Endothelial cell of umbilical vein (primary cell): ENCODE measurements around the gene FRS3. TPM values are rescaled to one million over a fixed set of nuclear protein-coding genes. Genes with fewer than 3 reads are reported as not detected.

Experiments used
- BruUV-seq: library from RNA; stranded (reverse); fragments of 400-500 nt; replicated peaks from 2 replicates; lab custom pipeline; 2021; lab: Mats Ljungman, UMichigan
- CTCF ChIA-PET: fragments of 300-600, 350-600 bp; sonication (Branson Sonifier 250); formaldehyde crosslinking; loops from one replicate; lab custom pipeline; 2021; ENCODE audit warnings: antibody characterized with exemption, inconsistent platforms; lab: Charles Lee
- POLR2A ChIA-PET: fragments of 300-600, 350-600 bp; sonication (Branson Sonifier 250); formaldehyde crosslinking; loops from one replicate; lab custom pipeline; 2021; ENCODE audit warnings: antibody characterized with exemption, inconsistent platforms; lab: Charles Lee
- DNase-seq: peaks from one replicate; pipeline ENCODE4 v3.0.0-alpha.2; 2011; ENCODE audit warnings: low read depth, low spot score
- FAIRE-seq: peaks from 2 replicates; lab custom pipeline; 2011; peaks lifted over from hg19 to GRCh38; lab: Jason Lieb, UNC
- H2AFZ ChIP-seq: 2 replicates; pipeline ENCODE4 v1.6.0; 2012; ENCODE audit warnings: low read depth, low read length, control low read depth, inconsistent platforms
- H3K27ac ChIP-seq: 2 replicates; pipeline ENCODE4 v1.5.1; 2011; ENCODE audit warnings: low read depth, mild to moderate bottlenecking, control low read depth, low read length, moderate library complexity; ENCODE audit not compliant: insufficient read depth
- H3K27me3 ChIP-seq, 2 experiments: 2 replicates each; pipeline versions ENCODE4 v1.6.0 to v1.6.1; 2011; ENCODE audit warnings: low read length in 2 of 2, mixed read lengths in 1 of 2; ENCODE audit not compliant: control insufficient read depth in 2 of 2, insufficient read depth in 2 of 2
- H3K36me3 ChIP-seq, 2 experiments: 2 replicates in 1 of 2; 3 replicates in 1 of 2; pipeline ENCODE4 v1.5.1; 2011; ENCODE audit warnings: low read length in 2 of 2, mild to moderate bottlenecking in 1 of 2, moderate library complexity in 1 of 2; ENCODE audit not compliant: control insufficient read depth in 2 of 2, insufficient read depth in 2 of 2; ENCODE audit errors: extremely low read depth in 1 of 2
- H3K4me1 ChIP-seq: 3 replicates; pipeline ENCODE4 v1.5.1; 2011; ENCODE audit warnings: mild to moderate bottlenecking, low read length; ENCODE audit not compliant: control insufficient read depth, insufficient read depth; ENCODE audit errors: extremely low read depth
- H3K4me2 ChIP-seq: 2 replicates; pipeline ENCODE4 v1.6.1; 2011; ENCODE audit warnings: low read length, control low read depth, mixed read lengths; ENCODE audit not compliant: insufficient read depth
- H3K4me3 ChIP-seq, 3 experiments: fragments of 200-600 bp in 1 of 3; sonication (generic), shearing (Covaris generic) in 1 of 3; replicated peaks in 1 of 3; 2 replicates each; pipeline ENCODE4 v1.5.1; 2011 to 2016; ENCODE audit warnings: control low read depth in 3 of 3, low read length in 3 of 3, mild to moderate bottlenecking in 2 of 3, inconsistent platforms in 1 of 3, low read depth in 1 of 3, moderate library complexity in 1 of 3; ENCODE audit not compliant: insufficient read depth in 1 of 3
- H3K79me2 ChIP-seq: 2 replicates; pipeline ENCODE4 v1.6.0; 2012; ENCODE audit warnings: low read length, inconsistent platforms; ENCODE audit not compliant: control insufficient read depth, insufficient read depth
- H3K9ac ChIP-seq: replicated peaks from 2 replicates; pipeline ENCODE3; 2011; ENCODE audit warnings: low read length, control low read depth; ENCODE audit not compliant: insufficient read depth; ENCODE audit errors: extremely low read depth
- H3K9me1 ChIP-seq: replicated peaks from 3 replicates; pipeline ENCODE4 v1.6.0; 2011; ENCODE audit warnings: mild to moderate bottlenecking, low read length; ENCODE audit not compliant: control insufficient read depth, insufficient read depth; ENCODE audit errors: extremely low read depth
- H3K9me3 ChIP-seq: replicated peaks from 2 replicates; pipeline ENCODE4 v1.5.1; 2012; ENCODE audit warnings: low read length, inconsistent platforms; ENCODE audit not compliant: control insufficient read depth, insufficient read depth
- H4K20me1 ChIP-seq: replicated peaks from 2 replicates; pipeline ENCODE3; 2011; ENCODE audit warnings: mild to moderate bottlenecking, low read length; ENCODE audit not compliant: control insufficient read depth, insufficient read depth; ENCODE audit errors: extremely low read depth
- CTCF ChIP-seq, 2 donors: IDR thresholded peaks; 1 replicate in 1 of 2; 2 replicates in 1 of 2; pipeline ENCODE4 v1.5.1; 2011; ENCODE audit warnings: low read length in 2 of 2, mild to moderate bottlenecking in 2 of 2, moderate library complexity in 2 of 2, control low read depth in 1 of 2, inconsistent platforms in 1 of 2, low read depth in 1 of 2; ENCODE audit not compliant: insufficient read depth in 1 of 2; ENCODE audit errors: extremely low read depth in 1 of 2
- EZH2 ChIP-seq: IDR thresholded peaks from 2 replicates; pipeline ENCODE4 v1.6.1; 2012; ENCODE audit warnings: borderline replicate concordance, low read depth, mild to moderate bottlenecking, moderate library complexity, low read length, inconsistent platforms; ENCODE audit not compliant: severe bottlenecking
- FOS ChIP-seq: IDR thresholded peaks from 2 replicates; pipeline ENCODE4 v1.6.1; 2011; ENCODE audit warnings: mild to moderate bottlenecking, low read length, moderate library complexity, borderline replicate concordance; ENCODE audit not compliant: insufficient read depth
- GATA2 ChIP-seq: IDR thresholded peaks from 2 replicates; pipeline ENCODE4 v1.7.0; 2011; ENCODE audit warnings: low read depth, mild to moderate bottlenecking, moderate library complexity, mixed read lengths, low read length; ENCODE audit not compliant: insufficient read length, insufficient read depth
- JUN ChIP-seq: IDR thresholded peaks from 2 replicates; pipeline ENCODE4 v1.6.1; 2011; ENCODE audit warnings: borderline replicate concordance, low read depth; ENCODE audit not compliant: insufficient read length, insufficient read depth
- MAX ChIP-seq: IDR thresholded peaks from 2 replicates; pipeline ENCODE4 v1.6.1; 2011; ENCODE audit not compliant: insufficient read depth, insufficient read length
- MYC ChIP-seq: IDR thresholded peaks from one replicate; pipeline ENCODE4 v1.6.1; 2011; ENCODE audit warnings: mild to moderate bottlenecking, low read depth, low read length
- POLR2A ChIP-seq: IDR thresholded peaks from 2 replicates; pipeline ENCODE4 v1.6.1; 2012; ENCODE audit warnings: low read depth, mild to moderate bottlenecking, control low read depth, low read length
- POLR2AphosphoS5 ChIP-seq: IDR thresholded peaks from 2 replicates; pipeline ENCODE4 v1.6.1; 2012; ENCODE audit warnings: low read depth, mild to moderate bottlenecking, control low read depth, low read length, moderate library complexity; ENCODE audit not compliant: insufficient read depth
- dilution Hi-C: fragments of 300-500 bp; cut with MboI; formaldehyde crosslinking; loops from one replicate; pipeline ENCODE4 v1.15.0; 2019; ENCODE audit warnings: low sequenced_read_pairs; ENCODE audit not compliant: extremely low pct_ligation_motif_present
- intact Hi-C: fragments of 100-400 bp; cut with micrococcal nuclease; formaldehyde crosslinking; loops from one replicate; pipeline ENCODE4 v1.10.0; 2022
- polyA plus RNA-seq, 4 experiments: library from polyadenylated mRNA; depleted of rRNA in 3 of 4; stranded (reverse) in 3 of 4; unstranded in 1 of 4; fragments of >200 nt; gene quantifications; 2 replicates each; pipeline versions ENCODE4 v1.2.1 to v1.2.3, GENCODE V29; 2011 to 2012; ENCODE audit warnings: missing spikeins in 1 of 4
- total RNA-seq: library from RNA; stranded (reverse); gene quantifications from 2 replicates; pipeline ENCODE4 v1.2.3, GENCODE V29; 2021

The FRS3 gene
- total and polyA plus RNA-seq, 2 donors (not counting 3 experiments of a cell fraction or from before 2014, with no cell fraction given): 5.2 to 5.3 TPM

GRCh38 chr6:41726876-41727275, 52.8 kb downstream of the FRS3 start:
- TF ChIP-seq EZH2 (no peak), POLR2AphosphoS5 (no peak), MAX (no peak), JUN (no peak), FOS (no peak), GATA2 (no peak), POLR2A (no peak), CTCF (IDR thresholded peaks at IDR 0.05; ENCODE audit: extremely low read depth in 1 of 2, insufficient read depth in 1 of 2, low read depth in 1 of 2, low read length in 2 of 2) (no peak), MYC (no peak)
- H2AFZ ChIP-seq: no peak overlapping the region
- H3K9me3 ChIP-seq: no peaks in the 10 kb centered on the region
- ChIA-PET POLR2A (no interaction called here), CTCF (no interaction called here)
- no peak overlapping the region for H3K4me3 ChIP-seq
- H3K27ac ChIP-seq: no peak overlapping the region
- H3K36me3 ChIP-seq: no peaks in the 10 kb centered on the region
- H3K4me1 ChIP-seq: peaks cover 8% of the 10 kb centered on the region
- BruUV-seq: no TSS peak
- DNase-seq (no peak), FAIRE-seq (no peak)
- H3K79me2 ChIP-seq: no peaks in the 10 kb centered on the region
- H3K4me2 ChIP-seq: no peak overlapping the region
- dilution Hi-C loops: no loop called here
- H3K27me3 ChIP-seq: no peaks in the 10 kb centered on the region
- intact Hi-C loops: no loop called here
- H4K20me1 ChIP-seq: no peaks in the 10 kb centered on the region
- H3K9ac ChIP-seq: no peak overlapping the region
- H3K9me1 ChIP-seq: no peaks in the 10 kb centered on the region
